ENCODE results near the gene HELQ. TPM values are rescaled to one million over a fixed set of nuclear protein-coding genes. Genes with fewer than 3 reads are reported as not detected.

Gene HELQ
- polyA plus RNA-seq, 1 donor from 2014 or later, result 18.0 TPM

DNA sequence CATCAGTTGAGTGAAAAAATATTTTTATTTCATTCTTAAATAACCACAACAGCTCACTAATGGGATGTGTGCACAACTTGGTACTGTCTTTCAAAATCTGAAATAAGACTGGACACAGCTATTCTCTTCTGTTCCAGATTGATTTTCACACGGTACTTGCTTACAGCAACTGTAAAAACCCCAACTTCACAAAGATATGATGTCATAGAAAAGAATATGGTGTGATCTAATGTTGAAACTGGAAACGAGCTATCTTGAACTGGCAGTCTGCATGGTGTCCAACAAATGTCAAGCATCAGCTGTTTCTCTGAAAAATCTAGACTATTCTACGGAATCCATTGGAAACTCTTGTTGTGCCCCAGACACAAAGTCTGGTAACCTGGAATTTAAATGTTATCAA is 14.7 kb downstream of the HELQ start:
- Histone ChIP-seq H3K27me3 (ENCODE audit: insufficient read depth, low read depth, low read length) (no peaks in the 10 kb centered on the region), H4K20me1 (ENCODE audit: insufficient read depth) (no peaks in the 10 kb centered on the region), H2AFZ (ENCODE audit: low read depth, low read length) (no peak overlapping the region), H3F3A (ENCODE audit: insufficient read depth, low read length, poor library complexity, severe bottlenecking) (no peaks in the 10 kb centered on the region), H3K4me3 (ENCODE audit: low read length) (no peak overlapping the region), H3K9me2 (ENCODE audit: insufficient read depth, low read length) (no peaks in the 10 kb centered on the region), H3K4me2 (ENCODE audit: low read length) (no peak overlapping the region), H3K27ac (ENCODE audit: low read length) (no peak overlapping the region), H3K36me3 (ENCODE audit: insufficient read depth, low read length) (no peaks in the 10 kb centered on the region), H3K79me2 (replicated peaks; ENCODE audit: insufficient read depth, low read length) (no peaks in the 10 kb centered on the region), H3K9me3 (ENCODE audit: low read length) (no peaks in the 10 kb centered on the region), H3K9ac (ENCODE audit: low read length) (no peak overlapping the region)
- no peak for TF ChIP-seq TAF1 (IDR thresholded peaks at IDR 0.05; ENCODE audit: low read depth)

DNA sequence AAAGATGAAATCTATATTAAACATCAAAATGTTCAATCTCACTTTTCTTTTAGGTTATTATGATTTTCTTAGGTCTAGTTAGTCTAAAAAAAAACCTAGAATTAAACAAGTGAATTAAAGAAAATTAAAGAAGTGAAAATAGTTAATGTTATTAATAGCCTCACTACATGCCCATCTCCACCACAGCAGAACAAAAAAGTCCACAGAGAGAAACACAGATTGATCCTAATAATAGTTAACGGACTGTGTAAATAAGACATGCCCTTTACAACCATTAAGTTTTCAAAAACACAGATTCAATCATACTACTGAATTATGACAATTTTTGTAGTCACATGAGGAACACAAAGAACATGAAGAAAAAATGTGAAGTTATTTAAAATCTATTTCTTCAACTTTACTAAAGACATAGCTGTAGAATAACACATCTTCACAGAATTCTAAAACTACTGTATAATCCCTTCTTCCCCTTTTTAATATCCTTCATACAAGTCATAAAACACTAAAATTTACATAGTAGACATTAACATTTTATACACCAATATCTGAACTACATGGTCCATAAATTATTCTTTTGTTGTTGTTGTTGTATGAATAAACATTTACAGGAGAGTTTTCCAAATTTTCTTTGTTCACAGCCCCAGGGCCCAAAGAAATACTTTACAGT is 15.3 kb downstream of the HELQ start:
- Histone ChIP-seq H3K4me2 (ENCODE audit: low read length) (no peak overlapping the region), H3K4me3 (ENCODE audit: low read length) (no peak overlapping the region), H3K36me3 (ENCODE audit: insufficient read depth, low read length) (no peaks in the 10 kb centered on the region), H4K20me1 (ENCODE audit: insufficient read depth) (no peaks in the 10 kb centered on the region), H3K9me2 (ENCODE audit: insufficient read depth, low read length) (no peaks in the 10 kb centered on the region), H3K27ac (ENCODE audit: low read length) (no peak overlapping the region), H3F3A (ENCODE audit: insufficient read depth, low read length, poor library complexity, severe bottlenecking) (no peaks in the 10 kb centered on the region), H2AFZ (ENCODE audit: low read depth, low read length) (no peak overlapping the region), H3K9me3 (ENCODE audit: low read length) (no peaks in the 10 kb centered on the region), H3K27me3 (ENCODE audit: insufficient read depth, low read depth, low read length) (no peaks in the 10 kb centered on the region), H3K79me2 (replicated peaks; ENCODE audit: insufficient read depth, low read length) (no peaks in the 10 kb centered on the region), H3K9ac (ENCODE audit: low read length) (no peak overlapping the region)
- TF ChIP-seq, protein P1, sequence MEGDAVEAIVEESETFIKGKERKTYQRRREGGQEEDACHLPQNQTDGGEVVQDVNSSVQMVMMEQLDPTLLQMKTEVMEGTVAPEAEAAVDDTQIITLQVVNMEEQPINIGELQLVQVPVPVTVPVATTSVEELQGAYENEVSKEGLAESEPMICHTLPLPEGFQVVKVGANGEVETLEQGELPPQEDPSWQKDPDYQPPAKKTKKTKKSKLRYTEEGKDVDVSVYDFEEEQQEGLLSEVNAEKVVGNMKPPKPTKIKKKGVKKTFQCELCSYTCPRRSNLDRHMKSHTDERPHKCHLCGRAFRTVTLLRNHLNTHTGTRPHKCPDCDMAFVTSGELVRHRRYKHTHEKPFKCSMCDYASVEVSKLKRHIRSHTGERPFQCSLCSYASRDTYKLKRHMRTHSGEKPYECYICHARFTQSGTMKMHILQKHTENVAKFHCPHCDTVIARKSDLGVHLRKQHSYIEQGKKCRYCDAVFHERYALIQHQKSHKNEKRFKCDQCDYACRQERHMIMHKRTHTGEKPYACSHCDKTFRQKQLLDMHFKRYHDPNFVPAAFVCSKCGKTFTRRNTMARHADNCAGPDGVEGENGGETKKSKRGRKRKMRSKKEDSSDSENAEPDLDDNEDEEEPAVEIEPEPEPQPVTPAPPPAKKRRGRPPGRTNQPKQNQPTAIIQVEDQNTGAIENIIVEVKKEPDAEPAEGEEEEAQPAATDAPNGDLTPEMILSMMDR (IDR thresholded peaks at IDR 0.05; ENCODE audit: poor library complexity, severe bottlenecking), result no peak
- TF ChIP-seq POLR2AphosphoS5 (IDR thresholded peaks at IDR 0.05) (no peak), MXI1 (conservative IDR thresholded peaks at IDR 0.05; ENCODE audit: poor library complexity, severe bottlenecking) (no peak), RAD21 (conservative IDR thresholded peaks at IDR 0.05) (no peak), EZH2 (IDR thresholded peaks at IDR 0.05; ENCODE audit: borderline replicate concordance, insufficient read depth, low read length, poor library complexity, severe bottlenecking) (no peak)
- TF ChIP-seq, protein P2, sequence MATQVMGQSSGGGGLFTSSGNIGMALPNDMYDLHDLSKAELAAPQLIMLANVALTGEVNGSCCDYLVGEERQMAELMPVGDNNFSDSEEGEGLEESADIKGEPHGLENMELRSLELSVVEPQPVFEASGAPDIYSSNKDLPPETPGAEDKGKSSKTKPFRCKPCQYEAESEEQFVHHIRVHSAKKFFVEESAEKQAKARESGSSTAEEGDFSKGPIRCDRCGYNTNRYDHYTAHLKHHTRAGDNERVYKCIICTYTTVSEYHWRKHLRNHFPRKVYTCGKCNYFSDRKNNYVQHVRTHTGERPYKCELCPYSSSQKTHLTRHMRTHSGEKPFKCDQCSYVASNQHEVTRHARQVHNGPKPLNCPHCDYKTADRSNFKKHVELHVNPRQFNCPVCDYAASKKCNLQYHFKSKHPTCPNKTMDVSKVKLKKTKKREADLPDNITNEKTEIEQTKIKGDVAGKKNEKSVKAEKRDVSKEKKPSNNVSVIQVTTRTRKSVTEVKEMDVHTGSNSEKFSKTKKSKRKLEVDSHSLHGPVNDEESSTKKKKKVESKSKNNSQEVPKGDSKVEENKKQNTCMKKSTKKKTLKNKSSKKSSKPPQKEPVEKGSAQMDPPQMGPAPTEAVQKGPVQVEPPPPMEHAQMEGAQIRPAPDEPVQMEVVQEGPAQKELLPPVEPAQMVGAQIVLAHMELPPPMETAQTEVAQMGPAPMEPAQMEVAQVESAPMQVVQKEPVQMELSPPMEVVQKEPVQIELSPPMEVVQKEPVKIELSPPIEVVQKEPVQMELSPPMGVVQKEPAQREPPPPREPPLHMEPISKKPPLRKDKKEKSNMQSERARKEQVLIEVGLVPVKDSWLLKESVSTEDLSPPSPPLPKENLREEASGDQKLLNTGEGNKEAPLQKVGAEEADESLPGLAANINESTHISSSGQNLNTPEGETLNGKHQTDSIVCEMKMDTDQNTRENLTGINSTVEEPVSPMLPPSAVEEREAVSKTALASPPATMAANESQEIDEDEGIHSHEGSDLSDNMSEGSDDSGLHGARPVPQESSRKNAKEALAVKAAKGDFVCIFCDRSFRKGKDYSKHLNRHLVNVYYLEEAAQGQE (IDR thresholded peaks at IDR 0.05; ENCODE audit: borderline replicate concordance), result no peak

DNA sequence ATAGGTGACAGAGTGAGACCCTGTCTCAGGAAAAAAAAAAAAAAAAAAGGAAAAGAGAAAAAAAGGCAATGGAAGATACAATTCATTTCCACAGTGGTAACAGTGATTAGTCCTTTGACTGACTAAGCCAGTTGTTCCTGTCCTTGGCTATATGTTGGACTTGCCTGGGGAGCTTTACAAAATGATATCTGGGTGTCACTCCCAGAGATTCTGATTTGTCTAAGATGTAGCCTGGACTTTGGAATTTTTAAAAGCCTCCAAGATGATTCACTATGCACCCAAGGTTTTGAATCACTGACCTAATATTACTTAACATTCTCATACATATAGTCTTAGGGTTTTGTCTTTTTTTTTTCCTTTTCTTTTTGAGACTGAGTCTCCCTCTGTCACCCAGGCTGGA is 16.9 kb downstream of the HELQ start:
- Histone ChIP-seq H3K9me2 (ENCODE audit: insufficient read depth, low read length) (no peaks in the 10 kb centered on the region), H3K4me3 (ENCODE audit: low read length) (no peak overlapping the region), H3K36me3 (ENCODE audit: insufficient read depth, low read length) (no peaks in the 10 kb centered on the region), H3K27ac (ENCODE audit: low read length) (no peak overlapping the region), H3K9ac (ENCODE audit: low read length) (no peak overlapping the region), H3K9me3 (ENCODE audit: low read length) (no peaks in the 10 kb centered on the region), H4K20me1 (ENCODE audit: insufficient read depth) (no peaks in the 10 kb centered on the region), H3K79me2 (replicated peaks; ENCODE audit: insufficient read depth, low read length) (no peaks in the 10 kb centered on the region), H3F3A (ENCODE audit: insufficient read depth, low read length, poor library complexity, severe bottlenecking) (no peaks in the 10 kb centered on the region), H3K27me3 (ENCODE audit: insufficient read depth, low read depth, low read length) (no peaks in the 10 kb centered on the region), H3K4me2 (ENCODE audit: low read length) (no peak overlapping the region), H2AFZ (ENCODE audit: low read depth, low read length) (no peak overlapping the region)
- TF ChIP-seq SMC3 (conservative IDR thresholded peaks at IDR 0.05; ENCODE audit: poor library complexity) (no peak), TAF1 (IDR thresholded peaks at IDR 0.05; ENCODE audit: low read depth) (no peak), MXI1 (conservative IDR thresholded peaks at IDR 0.05; ENCODE audit: poor library complexity, severe bottlenecking) (no peak), EP300 (conservative IDR thresholded peaks at IDR 0.05; ENCODE audit: poor library complexity, severe bottlenecking) (no peak), POLR2AphosphoS5 (IDR thresholded peaks at IDR 0.05) (no peak)
- TF ChIP-seq, protein P1 (IDR thresholded peaks at IDR 0.05; ENCODE audit: poor library complexity, severe bottlenecking), result no peak
